Neuron (in vitro differentiated cells): ENCODE results near the gene SGSM1.

ENCODE experiments used
- H2AFZ ChIP-seq: one replicate; pipeline ENCODE4 v1.6.1; 2013; ENCODE audit warnings: low read depth, mild to moderate bottlenecking, inconsistent platforms, low read length, moderate library complexity
- H3K27me3 ChIP-seq: one replicate; pipeline ENCODE4 v1.6.1; 2013; ENCODE audit warnings: low read length; ENCODE audit not compliant: insufficient read depth
- H3K36me3 ChIP-seq: one replicate; pipeline ENCODE4 v1.6.1; 2013; ENCODE audit warnings: low read length; ENCODE audit not compliant: insufficient read depth
- H3K4me1 ChIP-seq: one replicate; pipeline ENCODE4 v1.6.1; 2013; ENCODE audit warnings: low read length; ENCODE audit not compliant: insufficient read depth
- H3K4me3 ChIP-seq: 2 replicates; pipeline ENCODE4 v1.5.1; 2013; ENCODE audit warnings: mild to moderate bottlenecking, low read length, moderate library complexity
- H3K9me3 ChIP-seq: one replicate; pipeline ENCODE4 v1.6.1; 2013; ENCODE audit warnings: low read length

SGSM1 gene

GRCh38 chr22:24944217-24944937 lies 138.4 kb downstream of the SGSM1 start:
- Histone ChIP-seq H2AFZ (no peak overlapping the region), H3K27me3 (no peaks in the 10 kb centered on the region), H3K9me3 (no peaks in the 10 kb centered on the region), H3K36me3 (no peaks in the 10 kb centered on the region), H3K4me1 (no peaks in the 10 kb centered on the region), H3K4me3 (no peak overlapping the region)

- Histone ChIP-seq H3K4me1 (no peaks in the 10 kb centered on the region), H3K27me3 (no peaks in the 10 kb centered on the region), H3K36me3 (no peaks in the 10 kb centered on the region), H3K9me3 (no peaks in the 10 kb centered on the region), H2AFZ (no peak overlapping the region), H3K4me3 (no peak overlapping the region)
These were observed 139.4 kb downstream of the SGSM1 start for GRCh38 chr22:24945430-24945829.

- Histone ChIP-seq H3K9me3 (no peaks in the 10 kb centered on the region), H3K27me3 (no peaks in the 10 kb centered on the region), H2AFZ (no peak overlapping the region), H3K4me1 (no peaks in the 10 kb centered on the region), H3K4me3 (no peak overlapping the region), H3K36me3 (no peaks in the 10 kb centered on the region)
These were observed 141.4 kb downstream of the SGSM1 start for GRCh38 chr22:24947383-24947782.

- Histone ChIP-seq H3K4me1 (no peaks in the 10 kb centered on the region), H3K9me3 (no peaks in the 10 kb centered on the region), H3K27me3 (no peaks in the 10 kb centered on the region), H2AFZ (no peak overlapping the region), H3K36me3 (no peaks in the 10 kb centered on the region), H3K4me3 (no peak overlapping the region)
These were observed 141.9 kb downstream of the SGSM1 start for GRCh38 chr22:24947881-24948280.

- Histone ChIP-seq H3K27me3 (no peaks in the 10 kb centered on the region), H3K4me3 (no peak overlapping the region), H2AFZ (no peak overlapping the region), H3K36me3 (no peaks in the 10 kb centered on the region), H3K4me1 (peaks cover under 1% of the 10 kb centered on the region), H3K9me3 (no peaks in the 10 kb centered on the region)
These were observed 142.6 kb downstream of the SGSM1 start for GRCh38 chr22:24948356-24949202.

- H3K4me3 ChIP-seq: no peak overlapping the region
- H3K4me1 ChIP-seq: peaks cover 10% of the 10 kb centered on the region
- H3K9me3 ChIP-seq: no peaks in the 10 kb centered on the region
- no peaks in the 10 kb centered on the region for H3K36me3 ChIP-seq
- H3K27me3 ChIP-seq: no peaks in the 10 kb centered on the region
- H2AFZ ChIP-seq: no peak overlapping the region
These were observed 144.4 kb downstream of the SGSM1 start for GRCh38 chr22:24950272-24950902.

GRCh38 chr22:24951942-24952836 lies 146.2 kb downstream of the SGSM1 start, which contains the start of gene KIAA1671:
Gene KIAA1671, plus strand, starts transcription at chr22:24952716. Its CDS starts 75,284 bp downstream, at chr22:25028000.
- Histone ChIP-seq H3K4me3 (peak within 1 kb of the TSS; percentile 98), H3K9me3 (no peaks in the 10 kb centered on the region), H3K36me3 (no peaks in the 10 kb centered on the region), H3K4me1 (peaks cover 10% of the 10 kb centered on the region), H3K27me3 (no peaks in the 10 kb centered on the region), H2AFZ (peak within 1 kb of the TSS; percentile 81)

GRCh38 chr22:24952837-24953383 lies 146.9 kb downstream of the SGSM1 start:
- Histone ChIP-seq H3K27me3 (no peaks in the 10 kb centered on the region), H3K36me3 (no peaks in the 10 kb centered on the region), H2AFZ (peak overlapping the region; percentile 81), H3K4me3 (peak overlapping the region; percentile 98), H3K9me3 (no peaks in the 10 kb centered on the region), H3K4me1 (peaks cover 10% of the 10 kb centered on the region)

- no peaks in the 10 kb centered on the region for H3K27me3 ChIP-seq
- H3K4me3 ChIP-seq: peak overlapping the region; percentile 98
- H3K4me1 ChIP-seq: peaks cover 10% of the 10 kb centered on the region
- peak overlapping the region; percentile 81 for H2AFZ ChIP-seq
- no peaks in the 10 kb centered on the region for H3K9me3 ChIP-seq
- H3K36me3 ChIP-seq: no peaks in the 10 kb centered on the region
These were observed 147.5 kb downstream of the SGSM1 start for GRCh38 chr22:24953384-24954113.

GRCh38 chr22:24954114-24954463 lies 148.1 kb downstream of the SGSM1 start:
- Histone ChIP-seq H2AFZ (peak overlapping the region; percentile 81), H3K36me3 (no peaks in the 10 kb centered on the region), H3K9me3 (no peaks in the 10 kb centered on the region), H3K4me1 (peaks cover 10% of the 10 kb centered on the region), H3K4me3 (peak overlapping the region; percentile 98), H3K27me3 (no peaks in the 10 kb centered on the region)

- Histone ChIP-seq H2AFZ (no peak overlapping the region), H3K27me3 (no peaks in the 10 kb centered on the region), H3K9me3 (no peaks in the 10 kb centered on the region), H3K4me3 (no peak overlapping the region), H3K4me1 (peaks cover 10% of the 10 kb centered on the region), H3K36me3 (no peaks in the 10 kb centered on the region)
These were observed 148.8 kb downstream of the SGSM1 start for GRCh38 chr22:24954856-24955255.

- no peaks in the 10 kb centered on the region for H3K36me3 ChIP-seq
- no peaks in the 10 kb centered on the region for H3K27me3 ChIP-seq
- no peaks in the 10 kb centered on the region for H3K9me3 ChIP-seq
- no peak overlapping the region for H2AFZ ChIP-seq
- no peak overlapping the region for H3K4me3 ChIP-seq
- H3K4me1 ChIP-seq: peaks cover 10% of the 10 kb centered on the region
These were observed 151.0 kb downstream of the SGSM1 start for GRCh38 chr22:24957043-24957442.
